Ecto neural progenitor cell (in vitro differentiated cells): Measurements from ENCODE around the gene SLC41A2.

Experiments
- DNase-seq: peaks from one replicate; pipeline ENCODE4 v3.0.0-alpha.2; 2018; ENCODE audit warnings: low spot score

The SLC41A2 gene

GRCh38 chr12:104929368-104929767 is 28.7 kb downstream of the SLC41A2 start:
- DNase-seq, result no peak

GRCh38 chr12:104928036-104928745 is 29.9 kb downstream of the SLC41A2 start:
- no peak for DNase-seq

- DNase-seq, result no peak
Measured at GRCh38 chr12:104925501-104925900, 32.6 kb downstream of the SLC41A2 start.

- no peak for DNase-seq
Measured at GRCh38 chr12:104921340-104921739, 36.8 kb downstream of the SLC41A2 start.

GRCh38 chr12:104911942-104912341 is 46.1 kb downstream of the SLC41A2 start:
- DNase-seq, result no peak

- no peak for DNase-seq
Measured at GRCh38 chr12:104910196-104910840, 47.8 kb downstream of the SLC41A2 start.

- no peak for DNase-seq
Measured at GRCh38 chr12:104909761-104910160, 48.3 kb downstream of the SLC41A2 start.
